Spinal cord (tissue), 10 donors: ENCODE results near the gene LRRC10B. TPM values are rescaled to one million over a fixed set of nuclear protein-coding genes. Genes with fewer than 3 reads are reported as not detected.

Experiments used
- DNase-seq, 6 donors: peaks; one replicate each; pipeline versions ENCODE4 v3.0.0 to v3.0.0-alpha.2; 2013 to 2015; ENCODE audit warnings: low spot score in 6 of 6, low read depth in 4 of 6
- H3K27ac ChIP-seq: one replicate; pipeline ENCODE4 v1.5.1; 2013; ENCODE audit warnings: low read depth, low read length, control low read depth
- H3K27me3 ChIP-seq: one replicate; pipeline ENCODE4 v1.6.1; 2013; ENCODE audit warnings: low read length; ENCODE audit not compliant: control insufficient read depth, insufficient read depth
- H3K36me3 ChIP-seq: one replicate; pipeline ENCODE4 v1.6.1; 2013; ENCODE audit warnings: low read length; ENCODE audit not compliant: control insufficient read depth, insufficient read depth
- H3K4me1 ChIP-seq: one replicate; pipeline ENCODE4 v1.6.1; 2013; ENCODE audit warnings: low read length; ENCODE audit not compliant: control insufficient read depth, insufficient read depth
- H3K4me3 ChIP-seq: one replicate; pipeline ENCODE4 v1.5.1; 2013; ENCODE audit warnings: low read depth, low read length, control low read depth
- H3K9me3 ChIP-seq: one replicate; pipeline ENCODE4 v1.6.1; 2013; ENCODE audit warnings: low read length; ENCODE audit not compliant: control insufficient read depth, insufficient read depth
- WGBS: methylation state at CpG from one replicate; pipeline ENCODE4 v1.1.5; 2013; ENCODE audit warnings: missing lambda C conversion rate; ENCODE audit not compliant: insufficient coverage; 5-methylcytosine and 5-hydroxymethylcytosine counted together
- polyA plus RNA-seq, 2 donors: library from polyadenylated mRNA; unstranded; fragments of 120-200 nt; gene quantifications; one replicate each; pipeline ENCODE4 v1.2.1, GENCODE V29; 2013; ENCODE audit not compliant: insufficient read length in 2 of 2
- total RNA-seq, 2 donors: library from RNA; depleted of rRNA in 1 of 2; stranded (reverse); fragments of 120-200 nt in 1 of 2; fragments of >200 nt in 1 of 2; gene quantifications; one replicate each; pipeline versions ENCODE4 v1.2.3 to v1.2.4, GENCODE V29; 2013 to 2014
- donor health status: healthy.

LRRC10B gene
- total and polyA plus RNA-seq, 4 donors: 1.4 to 11.8 (median 7.3) TPM

DNA sequence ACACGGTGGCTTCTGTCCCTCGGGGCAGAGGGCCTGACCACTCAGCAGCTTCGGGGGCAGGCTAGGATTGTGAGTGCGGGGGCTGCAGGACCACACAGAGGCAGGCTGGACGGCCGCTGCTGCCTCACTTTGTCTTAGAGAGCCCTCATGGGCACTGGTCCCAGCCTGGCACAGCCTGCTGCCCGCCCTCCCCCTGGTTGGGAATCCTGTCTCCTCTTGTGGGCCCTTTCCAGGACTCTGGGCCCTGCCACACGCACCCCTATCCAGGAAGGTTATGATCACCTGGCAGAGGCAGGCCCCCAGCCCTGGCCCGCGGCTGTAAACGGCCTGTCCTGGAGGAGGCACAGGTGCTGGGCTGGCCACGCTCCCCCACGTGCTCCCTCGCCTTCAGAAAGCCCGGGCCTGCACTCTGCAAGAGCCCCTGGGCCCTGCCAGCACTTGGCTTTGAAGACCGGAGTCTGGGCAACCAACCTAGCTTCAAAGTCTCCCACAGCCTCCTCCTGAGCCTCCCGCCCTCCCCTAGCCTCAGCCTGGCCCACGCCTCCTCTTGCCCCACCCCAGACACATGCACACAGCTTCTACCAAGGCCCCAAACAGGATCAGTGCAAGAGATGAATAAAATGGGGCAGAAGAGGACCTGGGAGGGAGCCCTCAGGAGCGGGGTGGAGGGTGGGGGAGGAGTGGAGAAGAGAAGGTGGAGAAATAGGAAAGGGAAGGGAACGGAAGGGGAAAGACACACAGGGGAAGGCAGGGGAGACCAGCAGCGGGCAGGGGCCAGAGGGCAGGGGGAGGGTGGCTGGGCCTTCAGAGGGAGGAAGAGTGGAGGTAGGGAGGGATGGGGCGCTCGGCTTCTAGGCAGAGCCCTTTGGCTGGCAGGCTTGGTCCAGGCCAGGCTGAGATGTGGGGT is 41.4 kb downstream of the LRRC10B start:
- 44% methylated on average over 20 of the region's 23 CpGs for WGBS
- Histone ChIP-seq H3K4me3 (no peak overlapping the region), H3K36me3 (peaks cover 49% of the 10 kb centered on the region), H3K4me1 (peaks cover 44% of the 10 kb centered on the region), H3K27me3 (peaks cover 10% of the 10 kb centered on the region), H3K27ac (no peak overlapping the region), H3K9me3 (no peaks in the 10 kb centered on the region)
- DNase-seq: peak in 3 of 6 donors; percentile 41 to 73 (median 42)

DNA sequence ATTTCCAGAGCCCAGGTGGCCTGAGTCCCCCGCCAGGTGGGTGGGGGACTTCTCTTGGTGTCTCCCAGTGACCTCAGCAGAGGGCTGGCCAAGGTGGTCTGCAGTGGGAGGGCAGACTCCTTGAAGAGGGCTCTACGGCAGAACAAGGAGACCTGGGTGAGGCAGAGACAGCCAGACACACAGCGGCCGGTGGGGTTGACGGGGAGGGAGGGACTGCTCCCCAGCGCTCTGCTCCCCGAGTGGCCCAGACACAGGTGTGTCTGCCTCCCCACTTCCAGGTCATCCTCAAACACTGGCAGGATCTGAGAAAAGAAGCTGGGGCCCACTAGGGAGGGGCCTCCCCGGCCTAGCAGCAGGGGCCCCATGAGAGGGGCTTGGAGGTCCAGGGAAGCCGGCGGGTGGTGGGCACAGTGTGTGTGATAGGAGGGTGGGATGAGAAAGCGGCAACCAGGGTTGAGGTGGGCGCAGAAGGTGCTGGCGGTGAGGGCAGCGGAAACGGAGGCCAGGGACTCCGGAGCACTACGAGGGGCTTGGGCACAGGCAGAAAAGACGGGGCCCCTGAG is 42.2 kb downstream of the LRRC10B start:
- Histone ChIP-seq H3K9me3 (no peaks in the 10 kb centered on the region), H3K27ac (no peak overlapping the region), H3K4me1 (peaks cover 52% of the 10 kb centered on the region), H3K4me3 (no peak overlapping the region), H3K27me3 (peaks cover 15% of the 10 kb centered on the region), H3K36me3 (peaks cover 46% of the 10 kb centered on the region)
- 84% methylated on average over 16 of the region's 18 CpGs for WGBS
- DNase-seq: no peak

DNA sequence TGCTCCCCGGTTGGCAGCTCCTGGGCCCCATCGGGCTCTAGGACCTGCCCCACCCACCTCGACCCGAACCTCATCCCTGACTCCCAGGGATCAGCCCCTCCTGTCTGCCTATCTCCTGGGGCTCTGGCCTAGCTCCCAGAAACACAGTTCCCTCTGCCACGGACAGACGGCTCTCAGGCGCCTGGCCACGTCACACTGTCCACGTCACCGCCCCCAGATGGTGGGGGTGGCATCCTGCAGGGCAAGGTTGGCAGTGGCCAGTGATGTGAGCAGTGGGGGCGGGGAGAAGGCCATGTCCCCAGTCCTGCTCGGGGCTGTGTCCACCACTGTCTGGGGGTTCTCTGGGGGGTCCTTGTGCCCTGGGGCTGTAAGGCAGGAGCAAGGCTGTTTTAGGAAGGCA is 43.1 kb downstream of the LRRC10B start:
- WGBS: 75% methylated on average over 12 of the region's 12 CpGs
- H3K27me3 ChIP-seq: peaks cover 21% of the 10 kb centered on the region
- H3K9me3 ChIP-seq: no peaks in the 10 kb centered on the region
- peaks cover 57% of the 10 kb centered on the region for H3K4me1 ChIP-seq
- DNase-seq: peak in 1 of 6 donors; percentile 33
- H3K27ac ChIP-seq: no peak overlapping the region
- peaks cover 41% of the 10 kb centered on the region for H3K36me3 ChIP-seq
- H3K4me3 ChIP-seq: no peak overlapping the region

DNA sequence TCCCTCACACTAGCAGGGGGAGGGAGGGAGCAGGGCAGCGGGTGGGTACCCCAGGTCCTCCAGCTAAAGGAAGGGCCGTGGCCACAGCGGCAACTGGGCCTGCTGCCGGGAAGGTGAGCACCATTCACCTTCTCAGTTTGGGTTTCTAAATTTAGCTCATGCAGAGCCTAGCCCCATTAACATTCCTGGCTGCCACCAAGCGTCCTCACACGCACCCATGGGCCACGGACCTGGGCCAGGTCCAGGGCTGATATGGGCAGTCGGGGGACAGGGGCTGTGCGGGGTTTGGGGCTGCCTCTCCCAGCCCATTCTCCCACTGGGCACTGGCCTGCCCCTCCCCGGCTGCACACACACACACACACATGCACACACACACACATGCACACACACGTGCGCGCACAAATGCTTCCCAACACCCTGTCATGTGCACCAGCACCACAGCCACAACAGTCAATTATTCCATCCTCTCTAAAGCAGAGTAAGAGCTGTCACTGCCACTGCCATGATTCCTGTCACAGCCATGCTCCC is 43.6 kb downstream of the LRRC10B start:
- no peak overlapping the region for H3K27ac ChIP-seq
- no peak overlapping the region for H3K4me3 ChIP-seq
- H3K9me3 ChIP-seq: no peaks in the 10 kb centered on the region
- H3K36me3 ChIP-seq: peaks cover 36% of the 10 kb centered on the region
- no peak for DNase-seq
- peaks cover 23% of the 10 kb centered on the region for H3K27me3 ChIP-seq
- 74% methylated on average over 13 of the region's 13 CpGs for WGBS
- peaks cover 57% of the 10 kb centered on the region for H3K4me1 ChIP-seq

DNA sequence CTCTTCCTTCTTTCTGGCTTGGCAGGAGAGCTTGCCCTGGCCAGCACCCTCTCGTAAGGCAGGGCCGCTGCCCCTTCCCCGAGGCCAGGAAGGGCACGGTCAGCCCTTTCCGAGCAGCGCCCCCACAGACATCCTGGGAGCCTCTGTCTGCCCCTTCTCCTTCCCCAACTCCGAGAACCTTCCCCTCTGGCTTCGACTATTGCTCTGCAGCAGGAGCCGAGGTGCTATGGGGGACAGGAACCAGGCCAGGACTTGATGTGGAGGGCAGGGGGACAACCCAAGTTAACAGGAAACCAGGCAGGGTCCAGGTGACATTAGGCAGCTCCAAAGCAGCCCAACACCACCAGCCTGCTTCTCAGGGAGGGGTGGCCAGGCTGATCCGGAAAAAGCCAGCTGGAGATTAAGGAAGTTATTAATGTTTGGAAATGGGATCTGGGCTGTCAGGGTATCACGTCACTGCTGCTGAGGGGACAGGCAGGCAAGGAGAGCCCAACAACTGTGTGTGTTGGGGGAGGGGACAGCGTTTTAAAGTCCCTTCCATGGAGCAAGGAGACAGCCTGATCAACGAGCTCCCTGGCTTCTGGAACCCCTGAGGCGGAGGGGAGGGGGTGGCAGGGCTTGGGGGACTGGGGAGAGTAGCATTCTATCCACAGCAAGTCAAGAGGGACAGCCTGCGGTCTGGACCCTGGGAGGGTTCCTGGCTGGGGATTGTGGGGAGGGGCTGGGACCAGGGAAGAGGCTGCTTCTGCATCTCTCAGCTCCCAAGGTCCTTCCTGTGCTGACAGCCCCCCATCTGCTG is 45.0 kb downstream of the LRRC10B start:
- Histone ChIP-seq H3K9me3 (no peaks in the 10 kb centered on the region), H3K36me3 (peaks cover 26% of the 10 kb centered on the region), H3K4me3 (no peak overlapping the region), H3K27me3 (peaks cover 23% of the 10 kb centered on the region), H3K27ac (no peak overlapping the region), H3K4me1 (peaks cover 57% of the 10 kb centered on the region)
- no peak for DNase-seq
- 46% methylated on average over 13 of the region's 15 CpGs for WGBS

DNA sequence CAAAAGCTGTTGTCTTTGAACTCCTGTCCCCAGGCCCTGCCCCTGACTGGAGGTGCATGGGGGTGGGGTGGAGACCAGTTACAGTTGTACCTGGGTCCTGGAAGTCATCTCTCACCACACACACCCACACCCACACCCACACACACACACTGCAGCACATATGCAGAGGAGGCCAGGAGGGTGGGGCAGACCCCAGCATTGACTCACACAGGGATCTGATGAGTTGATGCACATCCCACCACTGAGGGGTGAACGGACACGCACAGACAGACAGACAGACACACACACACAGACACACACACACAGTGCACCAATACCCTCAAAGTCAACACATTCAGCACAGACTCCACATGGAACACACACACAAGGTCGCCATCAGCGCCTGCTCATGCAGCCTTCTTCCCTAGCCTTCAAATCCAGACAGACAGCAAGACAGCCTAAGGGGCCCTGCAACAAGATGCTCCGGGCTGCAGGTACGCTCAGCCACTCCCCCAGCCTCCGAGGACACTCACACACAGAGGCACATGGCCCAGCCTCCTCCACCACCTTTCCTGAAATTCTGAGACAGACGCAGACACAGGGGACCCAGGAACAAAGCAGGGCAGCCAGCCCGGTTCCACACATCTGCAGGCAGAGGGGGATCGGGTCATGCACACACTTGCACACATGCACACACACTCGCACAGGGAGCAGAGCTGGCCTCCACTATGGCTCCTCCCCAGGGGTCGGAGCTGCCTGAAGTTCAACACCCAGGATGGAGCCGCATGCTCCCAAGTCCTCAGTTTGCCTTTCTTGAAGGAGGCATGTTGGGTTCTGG is 45.8 kb downstream of the LRRC10B start:
- Histone ChIP-seq H3K27ac (no peak overlapping the region), H3K9me3 (no peaks in the 10 kb centered on the region), H3K27me3 (peaks cover 23% of the 10 kb centered on the region), H3K36me3 (peaks cover 26% of the 10 kb centered on the region), H3K4me3 (no peak overlapping the region), H3K4me1 (peaks cover 51% of the 10 kb centered on the region)
- WGBS: 39% methylated on average over 13 of the region's 13 CpGs
- DNase-seq: peak in 1 of 6 donors; percentile 30

DNA sequence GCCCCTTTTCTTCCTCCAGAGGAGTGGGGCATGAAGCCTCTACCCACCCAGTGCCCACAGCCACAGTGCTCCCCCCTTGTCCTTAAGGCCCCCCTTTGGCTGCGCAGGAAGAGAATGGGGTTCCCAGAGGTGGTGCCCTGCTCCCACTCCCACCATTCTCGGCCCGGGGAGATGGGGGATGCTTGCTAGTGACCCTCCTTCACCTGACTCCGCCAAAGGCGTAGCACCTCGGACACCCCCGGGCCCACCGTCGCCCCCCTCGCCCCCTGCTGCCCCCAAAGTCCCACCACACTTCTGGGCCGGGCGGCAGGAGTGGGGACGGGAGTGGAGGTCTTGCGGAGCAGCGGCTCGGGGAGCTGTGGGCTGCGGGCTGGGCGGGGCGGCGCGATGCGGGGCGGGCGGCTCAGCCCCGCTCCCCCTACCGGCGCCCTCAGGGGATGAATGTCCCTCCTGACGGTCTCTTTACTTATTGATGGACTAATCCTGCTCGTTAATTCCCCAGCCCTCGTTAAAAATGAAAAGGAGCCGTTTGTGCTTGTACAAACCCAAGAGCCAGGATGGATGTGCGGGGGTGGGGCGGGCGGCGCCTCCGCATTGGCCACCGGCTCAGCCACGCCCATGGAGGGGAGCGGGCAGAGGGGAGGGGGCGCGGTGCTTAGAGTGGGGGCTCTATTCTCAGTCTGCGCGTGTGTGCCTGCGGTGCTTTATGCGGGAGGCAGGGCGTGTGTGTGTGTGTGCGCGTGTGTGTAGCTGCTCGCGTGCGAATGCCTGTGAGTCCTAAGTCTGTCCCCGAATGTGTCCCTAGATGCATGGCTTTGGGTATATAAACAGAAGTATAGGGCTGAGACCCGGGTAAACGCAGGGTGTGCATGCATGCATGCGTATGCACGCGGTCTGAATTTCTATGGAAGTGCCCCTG is 46.8 kb downstream of the LRRC10B start:
- WGBS: 3% methylated on average over 40 of the region's 57 CpGs
- DNase-seq: peak in 4 of 6 donors; percentile 48 to 94 (median 68)
- Histone ChIP-seq H3K36me3 (peaks cover 18% of the 10 kb centered on the region), H3K4me1 (peaks cover 42% of the 10 kb centered on the region), H3K27me3 (peaks cover 23% of the 10 kb centered on the region), H3K27ac (no peak overlapping the region), H3K9me3 (no peaks in the 10 kb centered on the region), H3K4me3 (no peak overlapping the region)

DNA sequence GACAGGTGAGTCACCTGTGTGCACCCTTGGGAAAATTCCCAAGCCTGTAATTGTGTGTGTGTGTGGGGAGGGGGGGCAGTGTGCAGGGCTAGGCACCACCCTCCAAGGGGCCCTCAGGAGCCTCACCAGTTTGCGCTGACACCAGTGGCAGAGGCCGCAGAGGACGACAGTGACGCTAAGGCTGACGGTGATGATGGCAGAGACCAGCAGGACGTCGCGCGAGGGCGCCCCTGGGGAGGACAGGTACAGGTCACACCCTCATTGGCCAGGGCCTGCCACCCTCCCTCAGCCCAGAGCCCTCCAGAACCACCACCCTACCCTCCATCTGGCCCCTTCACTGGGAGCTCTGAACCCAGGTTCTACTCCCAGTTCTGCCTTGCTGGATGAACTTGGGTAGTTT is 47.4 kb downstream of the LRRC10B start:
- no peak for DNase-seq
- Histone ChIP-seq H3K9me3 (no peaks in the 10 kb centered on the region), H3K27me3 (peaks cover 23% of the 10 kb centered on the region), H3K27ac (no peak overlapping the region), H3K4me3 (no peak overlapping the region), H3K36me3 (peaks cover 11% of the 10 kb centered on the region), H3K4me1 (peaks cover 36% of the 10 kb centered on the region)
- WGBS: 56% methylated on average over 10 of the region's 10 CpGs
